T-helper 2 cell treated with Interferon-gamma antibody and Interleukin-4, amounts not matched to agents 100 ng/mL and 5 ng/mL, for 36 hours (primary cell): ENCODE data around the gene CAPZB. TPM values are rescaled to one million over a fixed set of nuclear protein-coding genes. Genes with fewer than 3 reads are reported as not detected.

Source experiments
- intact Hi-C: fragments of 100-400 bp; cut with micrococcal nuclease; formaldehyde crosslinking; loops from one replicate; pipeline ENCODE4 v1.15.1; 2023
- total RNA-seq: library from RNA; stranded (reverse); gene quantifications from 2 replicates; pipeline ENCODE4 v1.2.3, GENCODE V29; 2022

CAPZB gene
- total RNA-seq, 1 donor from 2014 or later, result 520 TPM

GRCh38 chr1:19449454-19450228 is 35.7 kb downstream of the CAPZB start:
- intact Hi-C loops, result no loop called here

DNA sequence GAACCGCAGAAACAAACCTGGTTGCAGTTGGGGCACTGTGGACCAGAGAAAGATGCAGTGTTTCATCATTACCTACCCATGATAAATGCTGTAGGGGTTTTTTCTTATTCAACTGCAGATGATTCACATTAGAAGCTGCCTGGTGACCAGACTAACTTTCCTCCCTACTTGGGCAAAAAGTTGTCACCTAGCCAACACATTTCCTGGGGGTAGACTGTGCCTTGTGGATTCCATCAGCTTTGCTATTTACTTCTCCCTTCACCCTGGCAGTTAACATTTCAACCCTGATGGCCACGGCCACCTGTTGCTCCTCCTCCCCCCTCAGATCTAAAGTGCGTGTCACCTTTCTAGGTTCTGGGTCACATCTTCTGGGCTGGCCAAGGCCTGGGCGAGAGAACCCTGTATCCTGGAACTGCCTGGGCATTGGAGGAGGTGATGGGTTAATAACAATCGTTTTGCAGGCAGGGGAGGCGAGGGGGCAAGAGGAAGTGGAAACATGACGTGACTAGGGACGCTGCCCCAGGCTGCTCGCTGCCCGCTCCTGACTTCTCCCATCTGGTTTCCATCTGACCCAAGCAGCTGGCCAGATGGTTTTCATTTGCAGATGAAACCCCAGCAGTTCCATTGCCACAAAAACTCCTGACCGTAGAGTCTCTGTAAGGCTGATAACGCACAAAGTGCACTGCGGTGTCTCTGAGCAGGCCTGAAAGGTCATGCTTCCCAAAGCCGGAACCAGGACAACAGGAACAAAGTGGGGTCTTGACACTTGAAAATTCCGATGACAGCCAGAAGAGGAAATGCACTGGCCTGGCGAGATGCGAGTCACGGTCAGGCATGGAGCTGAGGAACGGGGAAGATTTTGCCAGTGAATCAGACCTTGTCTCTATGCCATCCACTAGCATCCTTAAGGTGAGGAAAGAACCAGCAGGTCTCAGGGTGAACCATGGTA is 36.6 kb downstream of the CAPZB start:
- intact Hi-C loops, result no loop called here

- intact Hi-C loops, result no loop called here
Measured at GRCh38 chr1:19447550-19447949, 37.8 kb downstream of the CAPZB start.

GRCh38 chr1:19445417-19446342 is 39.7 kb downstream of the CAPZB start:
- intact Hi-C loops, result no loop called here

GRCh38 chr1:19444296-19445021 is 40.9 kb downstream of the CAPZB start:
- intact Hi-C loops, result loop anchor here (5.0 kb wide), 1 partner anchor 33 kb away; no protein-coding TSS in a partner anchor

GRCh38 chr1:19443326-19443725 is 42.0 kb downstream of the CAPZB start:
- intact Hi-C loops, result loop anchor here (5.0 kb wide), 1 partner anchor 34 kb away; no protein-coding TSS in a partner anchor

- intact Hi-C loops, result loop anchor here (5.0 kb wide), 1 partner anchor 35 kb away; no protein-coding TSS in a partner anchor
Measured at GRCh38 chr1:19442154-19443096, 42.9 kb downstream of the CAPZB start.

DNA sequence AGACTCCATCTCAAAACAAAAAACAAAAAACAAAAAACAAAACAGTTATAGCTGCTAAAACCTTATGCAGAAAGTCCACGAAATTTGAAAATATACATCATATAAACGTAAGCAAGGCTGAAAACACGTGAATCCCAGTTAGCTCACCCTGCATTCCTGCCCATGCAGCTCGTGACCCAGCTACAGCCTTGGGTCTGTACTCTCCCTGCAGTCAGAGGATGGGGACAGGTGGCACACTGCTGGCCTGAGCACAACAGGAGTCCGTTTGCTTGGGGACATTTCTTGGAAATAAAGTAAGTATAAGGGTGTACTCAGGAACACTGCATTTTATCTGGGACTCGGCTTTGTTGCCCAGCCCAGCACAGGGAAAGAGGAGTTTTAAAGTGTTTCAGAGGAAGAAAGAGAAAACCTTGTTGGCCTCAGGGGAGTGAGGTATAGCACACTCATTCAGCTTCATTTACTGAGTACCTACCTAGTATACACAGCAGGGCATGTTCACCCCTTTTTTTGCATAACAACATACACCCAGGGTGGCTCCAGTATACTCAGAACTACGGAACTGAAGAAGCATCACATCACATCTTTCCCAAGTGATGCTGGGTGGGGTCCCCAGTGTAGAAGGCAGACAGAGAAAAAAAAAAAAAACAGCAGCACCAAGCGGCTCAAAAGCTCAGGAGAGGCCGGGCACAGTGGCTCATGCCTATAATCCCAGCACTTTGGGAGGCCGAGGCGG is 44.1 kb downstream of the CAPZB start:
- intact Hi-C loops, result loop anchor here (5.0 kb wide), 1 partner anchor 36 kb away; no protein-coding TSS in a partner anchor

- intact Hi-C loops, result loop anchor here (5.0 kb wide), 1 partner anchor 38 kb away; no protein-coding TSS in a partner anchor
Measured at GRCh38 chr1:19439464-19440171, 45.7 kb downstream of the CAPZB start.

DNA sequence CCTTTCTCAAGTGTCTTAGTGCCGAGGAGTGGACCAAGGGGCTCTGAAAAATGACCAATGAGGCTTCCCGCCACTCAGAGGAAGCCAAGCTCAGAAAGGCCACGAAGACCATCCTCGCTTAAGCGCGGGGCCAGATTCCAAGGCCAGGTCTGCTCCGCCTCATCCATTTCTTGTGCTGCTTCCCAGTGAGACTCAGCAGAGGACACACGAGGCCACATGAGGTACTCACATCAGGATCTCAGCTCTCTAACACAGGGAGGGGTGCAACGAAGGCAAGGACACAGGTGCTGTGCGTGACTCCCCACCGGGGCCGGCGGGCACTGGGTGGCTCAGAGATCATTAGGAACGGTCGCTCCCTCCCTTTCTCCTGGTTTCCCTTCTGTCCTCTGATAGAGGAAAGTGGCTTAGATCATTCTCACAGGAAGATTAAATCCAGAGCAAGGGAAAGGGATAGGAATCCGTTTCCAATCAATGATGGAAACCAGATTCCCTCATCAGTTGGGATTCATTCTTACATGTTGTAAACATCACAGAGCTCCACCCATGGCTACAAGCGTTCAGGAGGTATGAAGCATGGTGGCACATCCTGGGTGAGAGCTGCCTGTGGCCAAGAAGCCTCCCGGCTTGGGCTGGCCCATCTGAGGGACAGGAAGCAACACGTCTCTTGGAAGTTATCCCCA is 46.7 kb downstream of the CAPZB start:
- intact Hi-C loops, result no loop called here

DNA sequence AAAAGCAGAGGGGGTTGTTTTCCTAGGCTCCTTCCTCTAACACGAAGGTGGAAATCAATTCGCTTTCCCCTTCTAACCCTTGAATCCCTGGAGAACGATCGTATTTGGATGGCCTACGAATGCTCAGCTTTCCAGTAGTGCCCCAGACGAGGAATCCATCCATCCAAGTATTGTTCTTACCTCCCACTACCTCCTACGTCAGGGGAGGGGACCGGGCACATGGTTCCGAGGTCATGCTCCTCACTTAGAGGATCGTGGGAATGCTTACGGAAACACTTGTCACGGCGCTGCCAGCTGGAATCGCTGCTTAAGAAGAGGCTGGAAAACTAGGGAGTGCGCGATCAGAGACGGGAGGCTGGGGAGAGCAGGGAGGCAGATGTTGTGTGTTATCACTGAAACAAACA is 47.4 kb downstream of the CAPZB start:
- intact Hi-C loops, result no loop called here

GRCh38 chr1:19436716-19437476 is 48.4 kb downstream of the CAPZB start:
- intact Hi-C loops, result no loop called here

- intact Hi-C loops, result no loop called here
Measured at GRCh38 chr1:19435851-19436455, 49.4 kb downstream of the CAPZB start.

DNA sequence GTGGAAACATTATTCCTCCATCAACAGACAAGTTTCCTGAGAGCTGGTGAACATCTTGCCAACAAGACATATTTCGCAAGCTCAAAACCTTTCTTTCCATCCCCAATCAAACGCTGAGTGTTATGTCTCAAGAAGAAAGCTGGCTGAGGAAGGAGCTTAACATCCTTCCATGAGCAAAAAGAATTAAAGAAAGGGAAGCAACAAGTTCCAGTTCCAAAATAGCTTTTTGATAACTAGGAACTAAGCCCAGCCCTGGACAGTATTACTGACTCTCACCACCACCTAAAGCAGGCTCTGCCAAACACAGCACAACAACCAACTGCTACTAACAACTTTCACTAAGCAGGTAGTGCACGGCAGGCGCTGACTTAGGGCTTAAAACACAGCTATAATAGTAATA is 50.2 kb downstream of the CAPZB start:
- intact Hi-C loops, result no loop called here

DNA sequence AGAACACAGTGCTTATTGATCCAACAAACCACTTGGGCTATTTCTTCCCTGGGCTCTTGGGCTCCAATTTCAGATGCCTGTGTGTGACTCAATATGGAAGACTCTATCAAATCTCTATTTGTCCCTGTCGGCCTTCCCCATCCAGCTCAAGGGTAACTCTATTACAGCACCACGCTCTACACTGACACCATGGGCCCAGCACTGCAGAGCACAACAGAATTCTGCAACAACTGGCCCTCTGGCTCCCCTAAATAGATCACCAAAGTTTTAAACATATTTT is 51.7 kb downstream of the CAPZB start:
- intact Hi-C loops, result no loop called here
